ENCODE results near the gene SMC5. TPM values are rescaled to one million over a fixed set of nuclear protein-coding genes. Genes with fewer than 3 reads are reported as not detected.

The SMC5 gene
- total and polyA plus RNA-seq, 2 of the 8 experiments (the other 6 are each of a cell fraction or from before 2014, with no cell fraction given) = 4.5 to 22.6 TPM

DNA sequence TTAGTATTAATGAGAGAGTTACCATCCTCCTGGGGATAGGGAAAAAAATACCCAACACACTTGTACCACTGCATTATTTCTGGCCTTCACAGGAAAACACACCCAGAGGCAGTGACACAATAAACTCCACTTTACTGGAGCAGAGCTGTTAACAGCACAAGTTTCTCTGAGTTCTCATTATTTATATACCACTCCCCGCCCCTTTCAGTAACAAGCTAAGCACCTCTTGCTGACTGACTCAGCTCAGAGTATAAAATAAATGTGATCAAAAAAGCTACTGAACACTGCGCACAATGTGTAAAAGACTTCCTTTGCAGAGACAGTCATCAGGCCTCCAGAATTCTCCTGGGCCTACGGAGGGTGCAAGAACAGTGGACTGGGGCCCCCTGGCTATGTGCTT is 134.1 kb downstream of the SMC5 start:
- Histone ChIP-seq H3K4ac (replicated peaks; ENCODE audit: insufficient read length, low read depth, low read length) (no peak overlapping the region), H3K9ac (replicated peaks in 1 of 4; ENCODE audit: extremely low read depth in 1 of 4, low read depth in 3 of 4, low read length in 3 of 4) (no peak overlapping the region), H2BK5ac (ENCODE audit: low read depth, low read length) (no peak overlapping the region), H3K79me2 (ENCODE audit: control insufficient read depth in 1 of 2, insufficient read depth in 2 of 2, low read length in 2 of 2) (no peaks in the 10 kb centered on the region), H2BK20ac (ENCODE audit: low read length) (no peak overlapping the region), H2AFZ (ENCODE audit: low read length) (no peak overlapping the region), H2BK120ac (replicated peaks; ENCODE audit: low read depth, low read length) (no peak overlapping the region), H3K27me3 (replicated peaks in 1 of 4; ENCODE audit: control insufficient read depth in 3 of 4, extremely low read depth in 1 of 4, insufficient read depth in 3 of 4, low read length in 3 of 4) (no peaks in the 10 kb centered on the region), H3K4me2 (ENCODE audit: insufficient read depth in 1 of 2, low read depth in 2 of 2, low read length in 2 of 2) (no peak overlapping the region), H3K9me3 (ENCODE audit: insufficient read depth in 2 of 2, low read depth in 1 of 2, low read length in 1 of 2) (no peaks in the 10 kb centered on the region), H3K4me1 (replicated peaks in 1 of 4; ENCODE audit: control insufficient read depth in 3 of 4, insufficient read depth in 4 of 4, low read length in 3 of 4) (no peaks in the 10 kb centered on the region; a peak in 1 of 7 replicates), H3K23me2 (ENCODE audit: low read depth, low read length) (no peaks in the 10 kb centered on the region), H3K79me1 (ENCODE audit: low read depth, low read length) (no peaks in the 10 kb centered on the region), H4K20me1 (replicated peaks in 1 of 2; ENCODE audit: control insufficient read depth in 1 of 2, insufficient read depth in 2 of 2, low read length in 2 of 2) (no peaks in the 10 kb centered on the region), H3K27ac (ENCODE audit: low read depth, low read length) (no peak overlapping the region), H3K18ac (ENCODE audit: extremely low read depth, low read length) (no peak overlapping the region), H3K4me3 (ENCODE audit: extremely low read depth in 1 of 4, insufficient read depth in 2 of 4, low read depth in 3 of 4, low read length in 4 of 4) (no peak overlapping the region), H2BK15ac (ENCODE audit: low read length) (no peak overlapping the region), H2AK5ac (ENCODE audit: low read depth, low read length) (no peak overlapping the region), H2BK12ac (ENCODE audit: low read depth, low read length) (no peak overlapping the region), H4K91ac (replicated peaks; ENCODE audit: insufficient read length, low read length) (no peak overlapping the region), H3K23ac (ENCODE audit: insufficient read length) (no peak overlapping the region), H3K14ac (ENCODE audit: insufficient read length) (no peak overlapping the region), H3K36me3 (ENCODE audit: control insufficient read depth in 2 of 4, insufficient read depth in 4 of 4, low read length in 3 of 4) (no peaks in the 10 kb centered on the region), H3K56ac (replicated peaks; ENCODE audit: insufficient read length, low read depth, low read length) (no peak overlapping the region), H4K5ac (ENCODE audit: insufficient read length, low read depth, low read length) (no peak overlapping the region), H4K8ac (ENCODE audit: extremely low read depth, insufficient read depth, low read length) (no peak overlapping the region)
- 94% methylated on average over 3 of the region's 3 CpGs; no CpG with 5 or more reads in 1 of the 2 experiments for WGBS, 2 experiments (ENCODE audit: extremely low coverage in 1 of 2, insufficient coverage in 1 of 2, insufficient read length in 1 of 2, insufficient replicate concordance in 2 of 2, low coverage in 1 of 2, low lambda C conversion rate in 2 of 2, missing lambda C conversion rate in 1 of 2)
- FAIRE-seq = no peak
- no peak for DNase-seq (ENCODE audit: low read depth in 1 of 2, low spot score in 2 of 2)
- ChIA-PET CTCF (ENCODE audit: partially characterized antibody) (interaction anchor here (0.6 to 2.1 kb wide), 4 partner anchors 9 to 210 kb away, joined by 4 to 9 read pairs (median 6); no protein-coding TSS in a partner anchor), POLR2A (ENCODE audit: partially characterized antibody) (no interaction called here)
- TF ChIP-seq RNF2 (IDR thresholded peaks at IDR 0.05; ENCODE audit: borderline replicate concordance, low read depth, low read length, missing control alignments, poor library complexity, severe bottlenecking) = no peak
- TF ChIP-seq CHD2 (IDR thresholded peaks at IDR 0.05; ENCODE audit: low read length) = no peak
- no peak for TF ChIP-seq TEAD4 (IDR thresholded peaks at IDR 0.05; ENCODE audit: low read depth, low read length)
- no peak for TF ChIP-seq MAFK (IDR thresholded peaks at IDR 0.05; ENCODE audit: low read depth, low read length)
- no peak for TF ChIP-seq CTBP2 (IDR thresholded peaks at IDR 0.05; ENCODE audit: borderline replicate concordance, insufficient read depth, insufficient read length, low read length)
